ENCODE data around the gene LEFTY2.

DNA sequence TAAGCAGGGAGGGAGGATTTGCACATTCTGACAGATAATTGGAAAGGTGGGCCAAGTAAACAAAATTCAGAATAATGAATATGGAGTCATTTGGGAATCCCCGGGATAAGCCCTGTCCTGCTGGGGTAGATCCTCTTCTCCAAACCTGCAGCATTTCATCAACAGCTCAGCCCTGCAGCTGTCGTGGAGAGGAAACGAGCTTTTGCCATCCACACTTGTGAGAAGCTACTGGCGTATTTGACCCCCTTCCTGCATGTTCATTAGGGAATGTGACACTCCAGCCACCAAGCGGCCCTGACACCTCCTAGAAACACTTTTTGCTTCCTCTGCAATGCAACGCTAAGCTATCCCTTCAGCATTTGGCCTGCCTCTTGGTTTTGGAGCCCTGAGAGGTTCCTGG is 8.0 kb upstream of the LEFTY2 start:
- TF ChIP-seq, protein P1, sequence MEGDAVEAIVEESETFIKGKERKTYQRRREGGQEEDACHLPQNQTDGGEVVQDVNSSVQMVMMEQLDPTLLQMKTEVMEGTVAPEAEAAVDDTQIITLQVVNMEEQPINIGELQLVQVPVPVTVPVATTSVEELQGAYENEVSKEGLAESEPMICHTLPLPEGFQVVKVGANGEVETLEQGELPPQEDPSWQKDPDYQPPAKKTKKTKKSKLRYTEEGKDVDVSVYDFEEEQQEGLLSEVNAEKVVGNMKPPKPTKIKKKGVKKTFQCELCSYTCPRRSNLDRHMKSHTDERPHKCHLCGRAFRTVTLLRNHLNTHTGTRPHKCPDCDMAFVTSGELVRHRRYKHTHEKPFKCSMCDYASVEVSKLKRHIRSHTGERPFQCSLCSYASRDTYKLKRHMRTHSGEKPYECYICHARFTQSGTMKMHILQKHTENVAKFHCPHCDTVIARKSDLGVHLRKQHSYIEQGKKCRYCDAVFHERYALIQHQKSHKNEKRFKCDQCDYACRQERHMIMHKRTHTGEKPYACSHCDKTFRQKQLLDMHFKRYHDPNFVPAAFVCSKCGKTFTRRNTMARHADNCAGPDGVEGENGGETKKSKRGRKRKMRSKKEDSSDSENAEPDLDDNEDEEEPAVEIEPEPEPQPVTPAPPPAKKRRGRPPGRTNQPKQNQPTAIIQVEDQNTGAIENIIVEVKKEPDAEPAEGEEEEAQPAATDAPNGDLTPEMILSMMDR (IDR thresholded peaks at IDR 0.05): no peak
- TF ChIP-seq POLR2A (IDR thresholded peaks at IDR 0.05): no peak
